HepG2 (cell line): ENCODE data around the gene DGKD. TPM values are rescaled to one million over a fixed set of nuclear protein-coding genes. Genes with fewer than 3 reads are reported as not detected.

Experiments used
- GATA4 ChIP-seq: sonication (generic); IDR thresholded peaks from 2 replicates; pipeline ENCODE4 v1.6.1; 2016; ENCODE audit warnings: antibody characterized with exemption, low read depth, borderline replicate concordance
- KLF16 ChIP-seq, 2 experiments: sonication (generic) in 1 of 2; formaldehyde crosslinking in 1 of 2; IDR thresholded peaks; 2 replicates each; pipeline versions ENCODE4 v1.6.1 to v1.8.0; 2016 to 2023; ENCODE audit warnings: missing genetic modification reagents in 2 of 2, missing compliant biosample characterization in 1 of 2
- MAF1 ChIP-seq: sonication (generic); formaldehyde crosslinking; IDR thresholded peaks from 2 replicates; pipeline ENCODE4 v1.5.0; 2020; ENCODE audit warnings: missing genetic modification reagents, borderline replicate concordance
- MXI1 ChIP-seq: IDR thresholded peaks from 3 replicates; pipeline ENCODE4 v1.6.1; 2012; ENCODE audit warnings: low read depth, low read length, inconsistent platforms, borderline replicate concordance
- MYC ChIP-seq: sonication (generic); formaldehyde crosslinking; IDR thresholded peaks from 2 replicates; pipeline ENCODE4 v1.9.0; 2021; ENCODE audit warnings: missing genetic modification reagents, borderline replicate concordance
- RBM22 ChIP-seq: fragments of 200-400 bp; formaldehyde crosslinking; optimal IDR thresholded peaks from 2 replicates; pipeline ENCODE3; 2017; ENCODE audit warnings: mild to moderate bottlenecking, low read length, moderate library complexity
- SATB2 ChIP-seq: sonication (generic); formaldehyde crosslinking; IDR thresholded peaks from 2 replicates; pipeline ENCODE4 v1.5.0; 2020; ENCODE audit warnings: missing genetic modification reagents
- ZBTB20 ChIP-seq: sonication (generic); formaldehyde crosslinking; IDR thresholded peaks from 2 replicates; pipeline ENCODE4 v1.8.1; 2023; ENCODE audit warnings: missing genetic modification reagents, low read depth, mild to moderate bottlenecking, borderline replicate concordance
- ZFAT ChIP-seq: sonication (generic); formaldehyde crosslinking; conservative IDR thresholded peaks from 2 replicates; pipeline ENCODE4 v1.8.1; 2023; ENCODE audit warnings: missing genetic modification reagents, inconsistent platforms
- ZMYM3 ChIP-seq: sonication (generic); formaldehyde crosslinking; IDR thresholded peaks from 2 replicates; pipeline ENCODE4 v1.5.1; 2020; ENCODE audit warnings: mild to moderate bottlenecking, missing genetic modification reagents
- ZNF672 ChIP-seq: sonication (generic); formaldehyde crosslinking; IDR thresholded peaks from 2 replicates; pipeline ENCODE4 v1.8.1; 2022; ENCODE audit warnings: missing genetic modification reagents
- ZNF678 ChIP-seq: sonication (generic); formaldehyde crosslinking; IDR thresholded peaks from 2 replicates; pipeline ENCODE4 v1.4.0; 2020; ENCODE audit warnings: mild to moderate bottlenecking, missing genetic modification reagents
- ZNF766 ChIP-seq: sonication (generic); formaldehyde crosslinking; IDR thresholded peaks from 2 replicates; pipeline ENCODE4 v1.5.0; 2020; ENCODE audit warnings: missing genetic modification reagents, borderline replicate concordance
- polyA plus RNA-seq, 8 experiments: library from polyadenylated mRNA; depleted of rRNA in 3 of 8; stranded (reverse) in 7 of 8; unstranded in 1 of 8; fragments of >200 nt; fragmentation: Illumina TruSeq in 4 of 8; extraction: Trizol in 4 of 8; gene quantifications; 2 replicates each; pipeline versions ENCODE4 v1.2.1 to v1.2.3, GENCODE V29; 2011 to 2016; ENCODE audit warnings: low read depth in 4 of 8, missing spikeins in 1 of 8, mixed read lengths in 1 of 8; ENCODE audit not compliant: insufficient read depth in 1 of 8
- total RNA-seq, 5 experiments: library from RNA; depleted of rRNA; stranded (reverse); fragments of >200 nt; fragmentation: Illumina TruSeq; extraction: Trizol; gene quantifications; 2 replicates each; pipeline ENCODE4 v1.2.3, GENCODE V29; 2016; ENCODE audit warnings: low read depth in 1 of 5
- TF ChIP-seq, protein P1 (sequence below): sonication (generic); formaldehyde crosslinking; conservative IDR thresholded peaks from 2 replicates; pipeline ENCODE4 v1.5.0; 2020; ENCODE audit warnings: missing genetic modification reagents
- TF ChIP-seq, protein P2 (sequence below): fragments of 450-650 bp; IDR thresholded peaks from 2 replicates; pipeline ENCODE4 v1.6.1; 2017
- TF ChIP-seq, protein P3 (sequence below): sonication (generic); formaldehyde crosslinking; IDR thresholded peaks from 2 replicates; pipeline ENCODE4 v1.4.0; 2020; ENCODE audit warnings: missing genetic modification reagents, borderline replicate concordance
- TF ChIP-seq, protein P4 (sequence below): sonication (generic); formaldehyde crosslinking; IDR thresholded peaks from 2 replicates; pipeline ENCODE4 v1.4.0; 2020; ENCODE audit warnings: missing genetic modification reagents, borderline replicate concordance
- TF ChIP-seq, protein P5 (sequence below): sonication (generic); formaldehyde crosslinking; conservative IDR thresholded peaks from 2 replicates; pipeline ENCODE4 v1.8.0; 2022; ENCODE audit warnings: missing genetic modification reagents

Gene DGKD
- total and polyA plus RNA-seq, 2 of the 13 experiments (the other 11 are each of a cell fraction or from before 2014, with no cell fraction given): 24.5 to 33.2 TPM

DNA sequence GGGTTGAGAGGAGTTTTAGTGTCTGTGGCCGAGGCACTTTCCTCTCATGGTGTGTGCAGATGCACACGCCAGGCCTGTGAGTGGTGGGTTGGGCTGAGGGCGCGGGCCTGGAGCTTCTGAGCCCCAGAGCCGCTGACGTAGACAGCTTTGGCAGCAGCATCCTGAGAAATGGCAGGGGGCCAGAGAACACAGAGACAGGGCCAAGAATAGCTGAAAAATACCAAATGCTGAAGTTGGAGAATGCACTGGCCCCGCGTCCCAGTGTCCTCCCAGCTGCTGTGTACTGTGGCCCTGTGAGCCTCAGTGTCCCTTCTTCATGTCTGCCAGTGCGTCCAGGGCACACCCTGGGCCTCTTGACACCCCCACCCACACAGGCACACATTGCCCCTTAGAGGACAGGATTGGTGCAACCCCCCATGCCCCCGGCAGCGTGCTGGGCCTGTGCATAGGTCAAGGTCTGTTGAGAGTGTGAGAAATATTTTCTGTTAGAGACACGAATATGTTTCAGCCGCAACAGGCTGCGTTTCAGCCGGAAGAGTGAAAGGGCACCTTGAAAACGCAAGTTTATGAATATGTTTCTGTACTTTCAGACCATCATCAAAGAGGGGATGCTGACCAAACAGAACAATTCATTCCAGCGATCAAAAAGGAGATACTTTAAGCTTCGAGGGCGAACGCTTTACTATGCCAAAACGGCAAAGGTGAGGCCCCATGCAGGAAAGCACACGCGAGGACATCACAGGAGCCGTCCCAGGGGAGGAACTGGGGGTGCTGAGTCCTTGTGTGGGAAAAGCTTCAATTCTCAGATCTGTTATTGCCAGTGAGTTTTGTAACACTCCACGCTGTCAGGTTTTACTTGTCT, 33.6 kb downstream of the DGKD start (continued):
- no peak for TF ChIP-seq GATA4
- TF ChIP-seq RBM22: no peak
- TF ChIP-seq, protein P1, sequence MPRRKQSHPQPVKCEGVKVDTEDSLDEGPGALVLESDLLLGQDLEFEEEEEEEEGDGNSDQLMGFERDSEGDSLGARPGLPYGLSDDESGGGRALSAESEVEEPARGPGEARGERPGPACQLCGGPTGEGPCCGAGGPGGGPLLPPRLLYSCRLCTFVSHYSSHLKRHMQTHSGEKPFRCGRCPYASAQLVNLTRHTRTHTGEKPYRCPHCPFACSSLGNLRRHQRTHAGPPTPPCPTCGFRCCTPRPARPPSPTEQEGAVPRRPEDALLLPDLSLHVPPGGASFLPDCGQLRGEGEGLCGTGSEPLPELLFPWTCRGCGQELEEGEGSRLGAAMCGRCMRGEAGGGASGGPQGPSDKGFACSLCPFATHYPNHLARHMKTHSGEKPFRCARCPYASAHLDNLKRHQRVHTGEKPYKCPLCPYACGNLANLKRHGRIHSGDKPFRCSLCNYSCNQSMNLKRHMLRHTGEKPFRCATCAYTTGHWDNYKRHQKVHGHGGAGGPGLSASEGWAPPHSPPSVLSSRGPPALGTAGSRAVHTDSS: no peak
- TF ChIP-seq ZBTB20: peak; percentile 67; the same call in 1 of the 2 replicates
- TF ChIP-seq MYC (CRISPR knock-in tag): peak; percentile 87
- no peak for TF ChIP-seq ZFAT
- TF ChIP-seq MAF1 (CRISPR knock-in tag): no peak
- TF ChIP-seq ZNF678 (CRISPR knock-in tag): no peak
- no peak for TF ChIP-seq MXI1
- TF ChIP-seq, protein P2, sequence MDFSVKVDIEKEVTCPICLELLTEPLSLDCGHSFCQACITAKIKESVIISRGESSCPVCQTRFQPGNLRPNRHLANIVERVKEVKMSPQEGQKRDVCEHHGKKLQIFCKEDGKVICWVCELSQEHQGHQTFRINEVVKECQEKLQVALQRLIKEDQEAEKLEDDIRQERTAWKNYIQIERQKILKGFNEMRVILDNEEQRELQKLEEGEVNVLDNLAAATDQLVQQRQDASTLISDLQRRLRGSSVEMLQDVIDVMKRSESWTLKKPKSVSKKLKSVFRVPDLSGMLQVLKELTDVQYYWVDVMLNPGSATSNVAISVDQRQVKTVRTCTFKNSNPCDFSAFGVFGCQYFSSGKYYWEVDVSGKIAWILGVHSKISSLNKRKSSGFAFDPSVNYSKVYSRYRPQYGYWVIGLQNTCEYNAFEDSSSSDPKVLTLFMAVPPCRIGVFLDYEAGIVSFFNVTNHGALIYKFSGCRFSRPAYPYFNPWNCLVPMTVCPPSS: no peak
- TF ChIP-seq SATB2 (CRISPR knock-in tag): no peak
- TF ChIP-seq, protein P3, sequence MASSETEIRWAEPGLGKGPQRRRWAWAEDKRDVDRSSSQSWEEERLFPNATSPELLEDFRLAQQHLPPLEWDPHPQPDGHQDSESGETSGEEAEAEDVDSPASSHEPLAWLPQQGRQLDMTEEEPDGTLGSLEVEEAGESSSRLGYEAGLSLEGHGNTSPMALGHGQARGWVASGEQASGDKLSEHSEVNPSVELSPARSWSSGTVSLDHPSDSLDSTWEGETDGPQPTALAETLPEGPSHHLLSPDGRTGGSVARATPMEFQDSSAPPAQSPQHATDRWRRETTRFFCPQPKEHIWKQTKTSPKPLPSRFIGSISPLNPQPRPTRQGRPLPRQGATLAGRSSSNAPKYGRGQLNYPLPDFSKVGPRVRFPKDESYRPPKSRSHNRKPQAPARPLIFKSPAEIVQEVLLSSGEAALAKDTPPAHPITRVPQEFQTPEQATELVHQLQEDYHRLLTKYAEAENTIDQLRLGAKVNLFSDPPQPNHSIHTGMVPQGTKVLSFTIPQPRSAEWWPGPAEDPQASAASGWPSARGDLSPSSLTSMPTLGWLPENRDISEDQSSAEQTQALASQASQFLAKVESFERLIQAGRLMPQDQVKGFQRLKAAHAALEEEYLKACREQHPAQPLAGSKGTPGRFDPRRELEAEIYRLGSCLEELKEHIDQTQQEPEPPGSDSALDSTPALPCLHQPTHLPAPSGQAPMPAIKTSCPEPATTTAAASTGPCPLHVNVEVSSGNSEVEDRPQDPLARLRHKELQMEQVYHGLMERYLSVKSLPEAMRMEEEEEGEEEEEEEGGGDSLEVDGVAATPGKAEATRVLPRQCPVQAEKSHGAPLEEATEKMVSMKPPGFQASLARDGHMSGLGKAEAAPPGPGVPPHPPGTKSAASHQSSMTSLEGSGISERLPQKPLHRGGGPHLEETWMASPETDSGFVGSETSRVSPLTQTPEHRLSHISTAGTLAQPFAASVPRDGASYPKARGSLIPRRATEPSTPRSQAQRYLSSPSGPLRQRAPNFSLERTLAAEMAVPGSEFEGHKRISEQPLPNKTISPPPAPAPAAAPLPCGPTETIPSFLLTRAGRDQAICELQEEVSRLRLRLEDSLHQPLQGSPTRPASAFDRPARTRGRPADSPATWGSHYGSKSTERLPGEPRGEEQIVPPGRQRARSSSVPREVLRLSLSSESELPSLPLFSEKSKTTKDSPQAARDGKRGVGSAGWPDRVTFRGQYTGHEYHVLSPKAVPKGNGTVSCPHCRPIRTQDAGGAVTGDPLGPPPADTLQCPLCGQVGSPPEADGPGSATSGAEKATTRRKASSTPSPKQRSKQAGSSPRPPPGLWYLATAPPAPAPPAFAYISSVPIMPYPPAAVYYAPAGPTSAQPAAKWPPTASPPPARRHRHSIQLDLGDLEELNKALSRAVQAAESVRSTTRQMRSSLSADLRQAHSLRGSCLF (CRISPR knock-in tag): no peak
- peak; percentile 84 for TF ChIP-seq ZMYM3 (CRISPR knock-in tag)
- TF ChIP-seq ZNF766: no peak
- TF ChIP-seq, protein P4, sequence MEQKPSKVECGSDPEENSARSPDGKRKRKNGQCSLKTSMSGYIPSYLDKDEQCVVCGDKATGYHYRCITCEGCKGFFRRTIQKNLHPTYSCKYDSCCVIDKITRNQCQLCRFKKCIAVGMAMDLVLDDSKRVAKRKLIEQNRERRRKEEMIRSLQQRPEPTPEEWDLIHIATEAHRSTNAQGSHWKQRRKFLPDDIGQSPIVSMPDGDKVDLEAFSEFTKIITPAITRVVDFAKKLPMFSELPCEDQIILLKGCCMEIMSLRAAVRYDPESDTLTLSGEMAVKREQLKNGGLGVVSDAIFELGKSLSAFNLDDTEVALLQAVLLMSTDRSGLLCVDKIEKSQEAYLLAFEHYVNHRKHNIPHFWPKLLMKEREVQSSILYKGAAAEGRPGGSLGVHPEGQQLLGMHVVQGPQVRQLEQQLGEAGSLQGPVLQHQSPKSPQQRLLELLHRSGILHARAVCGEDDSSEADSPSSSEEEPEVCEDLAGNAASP (CRISPR knock-in tag): peak; percentile 77; the same call in 1 of the 2 replicates
- TF ChIP-seq ZNF672: no peak
- TF ChIP-seq, protein P5, sequence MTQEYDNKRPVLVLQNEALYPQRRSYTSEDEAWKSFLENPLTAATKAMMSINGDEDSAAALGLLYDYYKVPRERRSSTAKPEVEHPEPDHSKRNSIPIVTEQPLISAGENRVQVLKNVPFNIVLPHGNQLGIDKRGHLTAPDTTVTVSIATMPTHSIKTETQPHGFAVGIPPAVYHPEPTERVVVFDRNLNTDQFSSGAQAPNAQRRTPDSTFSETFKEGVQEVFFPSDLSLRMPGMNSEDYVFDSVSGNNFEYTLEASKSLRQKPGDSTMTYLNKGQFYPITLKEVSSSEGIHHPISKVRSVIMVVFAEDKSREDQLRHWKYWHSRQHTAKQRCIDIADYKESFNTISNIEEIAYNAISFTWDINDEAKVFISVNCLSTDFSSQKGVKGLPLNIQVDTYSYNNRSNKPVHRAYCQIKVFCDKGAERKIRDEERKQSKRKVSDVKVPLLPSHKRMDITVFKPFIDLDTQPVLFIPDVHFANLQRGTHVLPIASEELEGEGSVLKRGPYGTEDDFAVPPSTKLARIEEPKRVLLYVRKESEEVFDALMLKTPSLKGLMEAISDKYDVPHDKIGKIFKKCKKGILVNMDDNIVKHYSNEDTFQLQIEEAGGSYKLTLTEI (CRISPR knock-in tag): no peak
- TF ChIP-seq KLF16 (CRISPR knock-in tag; IDR thresholded peaks at IDR 0.05): no peak
